EH (cell line): ENCODE results near the gene CHCHD6.

Experiments used
- DNase-seq: peaks from one replicate; pipeline ENCODE4 v3.0.0-alpha.2; 2015; ENCODE audit warnings: low read depth

Gene CHCHD6

GRCh38 chr3:126895178-126896066 is 191.4 kb downstream of the CHCHD6 start:
- peak; percentile 73 for DNase-seq

GRCh38 chr3:126896067-126896441 is 192.0 kb downstream of the CHCHD6 start:
- DNase-seq, result no peak

- DNase-seq, result no peak
Measured at GRCh38 chr3:126896968-126897367, 192.9 kb downstream of the CHCHD6 start.

- no peak for DNase-seq
Measured at GRCh38 chr3:126897943-126898342, 193.9 kb downstream of the CHCHD6 start.

- DNase-seq, result no peak
Measured at GRCh38 chr3:126900859-126901540, 197.0 kb downstream of the CHCHD6 start.

GRCh38 chr3:126901631-126902030 is 197.6 kb downstream of the CHCHD6 start:
- no peak for DNase-seq

GRCh38 chr3:126903521-126903920 is 199.5 kb downstream of the CHCHD6 start:
- no peak for DNase-seq

- peak; percentile 62 for DNase-seq
Measured at GRCh38 chr3:126907557-126907956, 203.5 kb downstream of the CHCHD6 start.

GRCh38 chr3:126908752-126909275 is 204.8 kb downstream of the CHCHD6 start:
- no peak for DNase-seq

- no peak for DNase-seq
Measured at GRCh38 chr3:126910231-126910630, 206.2 kb downstream of the CHCHD6 start.

GRCh38 chr3:126911162-126912026 is 207.4 kb downstream of the CHCHD6 start:
- DNase-seq, result peak; percentile 97

- DNase-seq, result no peak
Measured at GRCh38 chr3:126912027-126912422, 208.0 kb downstream of the CHCHD6 start.

- no peak for DNase-seq
Measured at GRCh38 chr3:126912491-126913195, 208.6 kb downstream of the CHCHD6 start.

- no peak for DNase-seq
Measured at GRCh38 chr3:126913524-126913923, 209.5 kb downstream of the CHCHD6 start.

- DNase-seq, result no peak
Measured at GRCh38 chr3:126914226-126914625, 210.2 kb downstream of the CHCHD6 start.

GRCh38 chr3:126915015-126915414 is 211.0 kb downstream of the CHCHD6 start:
- no peak for DNase-seq

- no peak for DNase-seq
Measured at GRCh38 chr3:126916546-126916945, 212.5 kb downstream of the CHCHD6 start.

- DNase-seq, result no peak
Measured at GRCh38 chr3:126917232-126917804, 213.3 kb downstream of the CHCHD6 start.

- DNase-seq, result no peak
Measured at GRCh38 chr3:126918355-126918821, 214.3 kb downstream of the CHCHD6 start.

GRCh38 chr3:126921085-126921824 is 217.2 kb downstream of the CHCHD6 start:
- DNase-seq, result no peak
